Stromal cell of bone marrow (primary cell): ENCODE results near the gene SERPINI1.

Experiments
- DNase-seq: peaks from one replicate; pipeline ENCODE4 v3.0.0-alpha.2; 2012; ENCODE audit warnings: low read depth

SERPINI1 gene

GRCh38 chr3:167734498-167735232, 856 bp upstream of the SERPINI1 start, which contains the start of gene PDCD10:
TSS of gene PDCD10 (minus strand) at chr3:167734892. CDS start at chr3:167720157, 14,735 bp downstream.
- peak; percentile 98 for DNase-seq

- no peak for DNase-seq
Observed at GRCh38 chr3:167736264-167736787, 805 bp downstream of the SERPINI1 start.

DNA sequence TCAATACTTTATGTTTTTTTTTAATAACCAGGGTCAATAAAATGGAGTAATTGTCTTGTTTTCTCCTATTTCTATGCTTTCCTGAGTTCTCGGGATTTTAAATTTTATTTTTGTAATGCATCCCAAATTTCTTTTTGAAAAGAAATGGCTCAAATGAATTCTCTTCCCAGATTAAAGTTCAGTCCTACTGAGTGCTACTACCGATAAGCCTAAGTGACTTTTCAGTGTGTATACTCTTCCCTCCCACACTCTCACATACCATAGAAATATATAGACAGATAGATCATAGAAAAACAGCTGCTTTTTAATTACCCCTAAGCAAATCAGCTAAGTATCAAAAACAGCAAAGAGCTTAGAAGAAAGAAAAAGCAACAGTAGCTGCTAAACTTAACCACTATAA, 1.5 kb downstream of the SERPINI1 start:
- no peak for DNase-seq

GRCh38 chr3:167738037-167738436, 2.5 kb downstream of the SERPINI1 start:
- no peak for DNase-seq

DNA sequence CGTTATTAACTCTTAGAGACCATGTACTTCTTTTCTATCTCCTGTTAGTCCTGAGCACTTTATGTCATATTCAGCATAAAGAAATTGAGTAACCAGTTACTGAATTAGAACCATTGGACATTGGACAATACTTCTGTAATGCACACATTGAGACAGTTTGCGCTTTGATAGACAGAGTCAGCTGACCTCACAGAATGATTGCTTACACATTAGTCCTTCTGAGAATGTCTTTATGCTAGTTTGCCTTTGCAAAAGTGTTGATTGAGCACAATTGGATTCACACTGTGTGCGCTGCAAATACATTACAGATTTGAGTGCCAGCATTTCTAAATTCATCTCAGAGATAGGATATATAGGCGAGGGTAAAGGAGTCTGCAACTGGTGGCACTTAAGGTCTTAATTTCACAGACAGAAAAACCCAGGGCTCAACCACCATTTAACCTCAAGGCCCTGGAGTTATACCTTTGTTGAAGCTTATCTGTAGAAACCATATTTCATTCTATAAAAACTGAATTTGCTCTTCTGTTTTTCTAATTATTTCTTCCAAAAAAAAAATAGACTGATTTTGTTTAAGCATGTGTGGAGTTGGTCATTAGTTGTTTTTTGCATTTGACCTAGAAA, 3.8 kb downstream of the SERPINI1 start:
- DNase-seq: no peak

- peak; percentile 2 for DNase-seq
Observed at GRCh38 chr3:167740961-167741587, 5.6 kb downstream of the SERPINI1 start.

DNA sequence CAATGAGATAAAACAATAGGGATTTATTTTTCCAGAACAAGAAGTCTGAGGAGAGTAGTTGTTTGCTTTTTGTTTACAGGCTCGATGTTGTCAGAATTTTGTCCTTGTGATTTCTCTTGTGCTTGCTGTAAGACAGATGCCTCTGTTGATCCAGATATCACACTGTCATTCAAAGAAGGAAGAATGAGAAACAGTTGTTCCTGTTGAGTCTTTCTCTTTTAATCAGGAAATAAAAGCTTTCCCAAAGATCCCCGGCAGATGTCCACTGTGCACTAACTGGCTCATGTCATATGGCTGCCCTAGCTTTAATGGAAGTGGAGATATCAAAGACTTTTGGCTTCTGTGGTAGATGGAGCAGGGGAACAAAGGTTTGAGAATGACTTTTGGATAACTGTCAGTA, 6.8 kb downstream of the SERPINI1 start:
- no peak for DNase-seq

- no peak for DNase-seq
Observed at GRCh38 chr3:167743799-167744198, 8.3 kb downstream of the SERPINI1 start.

DNA sequence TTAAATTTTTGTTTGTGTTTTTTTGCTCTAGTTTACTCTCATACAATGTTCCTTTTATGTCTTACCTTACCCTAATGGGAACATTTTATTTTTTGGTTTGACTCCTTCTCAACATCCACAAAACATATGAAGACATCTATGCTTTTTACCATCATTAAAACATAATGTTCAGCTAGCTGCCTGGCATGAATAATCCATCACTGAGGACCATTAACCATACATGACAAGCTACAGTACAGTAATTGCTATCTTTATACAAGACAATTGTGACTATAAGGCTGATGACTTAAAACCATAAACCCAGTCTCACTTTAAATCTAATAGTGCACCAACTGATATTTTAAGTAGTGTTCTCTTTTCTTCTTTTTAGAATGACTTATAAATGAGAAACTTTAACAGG, 13.7 kb downstream of the SERPINI1 start:
- no peak for DNase-seq

- DNase-seq: no peak
Observed at GRCh38 chr3:167749728-167750127, 14.2 kb downstream of the SERPINI1 start.

- DNase-seq: peak; percentile 2
Observed at GRCh38 chr3:167750272-167750971, 14.9 kb downstream of the SERPINI1 start.

GRCh38 chr3:167754049-167754448, 18.5 kb downstream of the SERPINI1 start:
- DNase-seq: no peak

- no peak for DNase-seq
Observed at GRCh38 chr3:167761302-167761701, 25.8 kb downstream of the SERPINI1 start.

DNA sequence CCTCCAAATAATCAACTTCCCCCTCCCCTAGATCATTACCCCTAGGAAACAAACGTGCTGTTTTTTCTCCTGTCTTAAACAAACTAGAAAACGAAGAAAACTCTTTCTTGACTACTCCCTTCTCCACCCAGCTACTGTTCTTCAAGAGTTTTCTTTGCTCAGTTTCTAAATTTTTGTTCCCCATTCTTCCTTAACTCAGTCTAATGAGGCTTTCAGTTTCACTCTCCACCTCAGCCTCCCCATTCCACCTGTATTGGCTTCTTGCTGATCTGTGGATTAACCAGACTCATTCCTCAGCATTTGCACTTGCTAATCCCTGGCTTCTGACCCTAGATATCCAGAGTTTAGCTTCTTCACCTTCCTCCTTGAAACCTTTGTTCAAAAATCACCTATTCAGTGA, 26.8 kb downstream of the SERPINI1 start:
- DNase-seq: no peak

- no peak for DNase-seq
Observed at GRCh38 chr3:167772992-167773391, 37.5 kb downstream of the SERPINI1 start.

DNA sequence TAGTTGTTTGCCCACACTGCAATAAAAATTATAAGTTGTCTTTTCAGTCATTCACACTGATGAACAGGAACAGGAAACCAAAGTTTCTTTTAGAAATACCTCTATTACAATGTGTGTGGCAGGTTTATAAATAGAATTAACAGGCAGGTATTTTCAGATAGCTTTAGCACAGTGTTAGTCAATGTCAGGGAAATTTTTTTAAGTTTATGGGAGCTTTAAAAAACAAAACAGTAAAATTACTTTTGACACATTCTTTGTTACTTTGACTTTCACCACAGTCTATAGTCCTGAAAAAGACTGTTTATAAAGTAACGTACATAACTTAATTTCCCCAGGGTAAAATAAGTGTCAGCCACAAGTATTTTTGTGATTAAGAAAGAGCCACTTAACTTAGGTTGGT, 38.1 kb downstream of the SERPINI1 start:
- no peak for DNase-seq

GRCh38 chr3:167776066-167776685, 40.7 kb downstream of the SERPINI1 start:
- DNase-seq: no peak

- no peak for DNase-seq
Observed at GRCh38 chr3:167777356-167777755, 41.8 kb downstream of the SERPINI1 start.

- no peak for DNase-seq
Observed at GRCh38 chr3:167780214-167780883, 44.8 kb downstream of the SERPINI1 start.

DNA sequence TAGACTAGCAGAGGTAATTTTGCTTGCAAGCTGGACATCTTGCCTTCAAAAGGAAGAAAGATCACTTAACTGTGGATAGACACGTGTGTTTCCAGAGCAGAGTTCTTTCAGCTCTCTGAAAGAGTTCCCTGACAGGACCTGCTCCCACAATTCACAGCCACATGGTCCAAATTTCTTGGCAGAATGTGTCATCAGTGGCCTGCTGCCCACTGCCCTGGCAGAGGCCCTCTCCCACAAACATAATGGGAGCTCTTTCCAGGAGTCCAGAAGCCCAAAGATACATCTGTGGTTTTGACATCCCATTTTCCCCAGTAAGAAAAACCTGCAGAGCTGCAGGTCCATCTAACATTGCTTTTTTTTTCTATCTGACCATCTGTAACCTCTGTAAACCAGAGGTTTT, 48.3 kb downstream of the SERPINI1 start:
- peak; percentile 11 for DNase-seq

- no peak for DNase-seq
Observed at GRCh38 chr3:167785790-167786189, 50.3 kb downstream of the SERPINI1 start.
